IPS-18c (cell line): ENCODE results near the gene RASA4B.

Source experiments
- H3K4me3 ChIP-seq: 2 replicates; pipeline ENCODE4 v1.7.0; 2013; ENCODE audit warnings: low read depth, mild to moderate bottlenecking, low read length, moderate library complexity; ENCODE audit not compliant: insufficient read depth
- H3K9me3 ChIP-seq: one replicate; pipeline ENCODE4 v1.6.1; 2013; ENCODE audit warnings: mild to moderate bottlenecking, low read length, moderate library complexity; ENCODE audit not compliant: control insufficient read depth, insufficient read depth

RASA4B gene

GRCh38 chr7:102445674-102446071 is 71.9 kb downstream of the RASA4B start:
- H3K9me3 ChIP-seq, result no peaks in the 10 kb centered on the region
- no peak overlapping the region for H3K4me3 ChIP-seq

GRCh38 chr7:102444961-102445673 is 72.5 kb downstream of the RASA4B start:
- Histone ChIP-seq H3K9me3 (no peaks in the 10 kb centered on the region), H3K4me3 (no peak overlapping the region)

GRCh38 chr7:102439963-102440795 is 77.4 kb downstream of the RASA4B start:
- H3K9me3 ChIP-seq, result no peaks in the 10 kb centered on the region
- H3K4me3 ChIP-seq, result no peak overlapping the region

GRCh38 chr7:102436118-102436517 is 81.5 kb downstream of the RASA4B start:
- Histone ChIP-seq H3K4me3 (no peak overlapping the region), H3K9me3 (no peaks in the 10 kb centered on the region)

GRCh38 chr7:102434039-102434486 is 83.5 kb downstream of the RASA4B start:
- H3K4me3 ChIP-seq, result peak overlapping the region; percentile 76
- H3K9me3 ChIP-seq, result no peaks in the 10 kb centered on the region

DNA sequence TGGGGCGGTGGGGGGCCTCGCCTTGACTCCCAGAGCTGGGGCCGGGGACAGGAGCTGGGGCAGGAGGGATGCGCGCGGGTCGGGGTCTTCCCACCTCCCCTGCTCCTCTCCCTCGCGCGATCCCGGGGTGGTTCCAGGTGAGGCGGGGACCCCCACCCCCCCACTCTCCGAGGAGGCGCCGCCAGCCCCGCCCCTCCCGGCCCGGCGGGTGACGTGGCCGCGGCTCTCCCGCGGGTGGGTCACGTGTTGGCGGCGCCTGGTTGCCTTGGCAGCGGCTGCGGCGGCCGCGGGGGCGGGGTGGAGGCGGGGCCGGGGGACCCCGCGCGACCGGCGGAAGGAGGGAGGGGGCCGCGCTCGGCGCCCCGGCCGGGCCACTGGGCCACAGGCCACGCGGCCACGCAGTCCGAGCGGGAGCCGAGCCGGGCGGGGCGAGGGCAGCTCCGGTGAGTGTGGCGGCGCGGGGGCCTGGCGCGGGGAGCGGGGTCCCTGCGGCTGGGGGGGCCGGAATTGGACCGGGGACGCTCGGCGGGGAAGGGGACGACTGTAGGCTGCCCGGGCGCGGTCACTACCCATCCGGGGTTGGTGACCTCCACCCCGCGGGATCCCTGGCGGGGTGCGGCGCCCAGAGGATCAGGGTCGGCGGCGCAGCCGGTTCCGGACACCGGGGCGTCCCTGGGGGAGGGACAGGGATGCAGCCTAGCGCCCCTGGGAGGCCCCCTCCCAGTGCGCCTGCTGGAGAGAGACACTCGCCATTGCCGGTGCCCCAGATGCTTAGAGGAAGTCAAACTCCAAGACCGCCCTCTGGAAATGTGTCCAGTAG is 84.1 kb downstream of the RASA4B start, which contains the start of gene ORAI2:
ORAI2 (plus strand) TSS at position 357 of the 820 bp plus-strand sequence. CDS start 5,382 bp downstream, outside the sequence.
- H3K9me3 ChIP-seq, result no peaks in the 10 kb centered on the region
- peak within 1 kb of the TSS; percentile 76 for H3K4me3 ChIP-seq
